SK-N-SH (cell line): ENCODE measurements around the gene CFAP43. TPM values are rescaled to one million over a fixed set of nuclear protein-coding genes. Genes with fewer than 3 reads are reported as not detected.

Experiments
- CTCF ChIA-PET: fragments of 300-600, 350-600 bp; formaldehyde crosslinking; extraction: SDS; loops from one replicate; lab custom pipeline; 2021; lab: Yijun Ruan, JAX
- POLR2A ChIA-PET: fragments of 350-600 bp; sonication (Branson Sonifier 250); formaldehyde crosslinking; extraction: SDS; loops from one replicate; lab custom pipeline; 2020; ENCODE audit warnings: antibody characterized with exemption, inconsistent platforms; lab: Yijun Ruan, JAX
- DNase-seq: peaks from one replicate; pipeline ENCODE4 v3.0.0; 2012
- H2AFZ ChIP-seq: fragments of 200-600 bp; sonication (generic); 2 replicates; pipeline ENCODE4 v1.8.1; 2016; ENCODE audit warnings: antibody characterized with exemption, mild to moderate bottlenecking, low read depth
- H3F3A ChIP-seq: fragments of 200-600 bp; sonication (generic); replicated peaks from 2 replicates; pipeline ENCODE3; 2016; ENCODE audit warnings: antibody characterized with exemption, mild to moderate bottlenecking; ENCODE audit not compliant: insufficient read depth
- H3K27ac ChIP-seq, 2 experiments: fragments of 200-500 bp in 1 of 2; fragments of 200-600 bp in 1 of 2; sonication (Bioruptor generic) in 1 of 2; sonication (generic), shearing (Covaris generic) in 1 of 2; 2 replicates each; pipeline versions ENCODE4 v1.5.1 to v1.6.1; 2014 to 2016; ENCODE audit warnings: low read depth in 2 of 2, inconsistent platforms in 1 of 2, low read length in 1 of 2, mild to moderate bottlenecking in 1 of 2, mixed read lengths in 1 of 2
- H3K27me3 ChIP-seq: fragments of 200-600 bp; sonication (generic), shearing (Covaris generic); 2 replicates; pipeline ENCODE4 v1.6.1; 2016; ENCODE audit warnings: mixed run types; ENCODE audit not compliant: insufficient read depth
- H3K36me3 ChIP-seq, 2 experiments: fragments of 200-500 bp in 1 of 2; fragments of 200-600 bp in 1 of 2; sonication (Bioruptor generic) in 1 of 2; sonication (generic) in 1 of 2; replicated peaks in 1 of 2; 2 replicates each; pipeline versions ENCODE3 to v1.5.1; 2014 to 2016; ENCODE audit warnings: low read length in 1 of 2, mild to moderate bottlenecking in 1 of 2; ENCODE audit not compliant: insufficient read depth in 2 of 2, control insufficient read depth in 1 of 2
- H3K4me1 ChIP-seq, 2 experiments: fragments of 200-500 bp in 1 of 2; fragments of 200-600 bp in 1 of 2; sonication (Bioruptor generic) in 1 of 2; sonication (generic), shearing (Covaris generic) in 1 of 2; 2 replicates each; pipeline versions ENCODE4 v1.5.1 to v1.6.1; 2014 to 2016; ENCODE audit warnings: low read depth in 1 of 2, low read length in 1 of 2, mixed run types in 1 of 2; ENCODE audit not compliant: insufficient read depth in 2 of 2, control insufficient read depth in 1 of 2
- H3K4me2 ChIP-seq: fragments of 200-600 bp; sonication (generic), shearing (Covaris generic); 2 replicates; pipeline ENCODE4 v1.6.1; 2017; ENCODE audit warnings: mixed run types
- H3K4me3 ChIP-seq, 2 experiments: fragments of 200-500 bp in 1 of 2; fragments of 200-600 bp in 1 of 2; sonication (Bioruptor generic) in 1 of 2; sonication (generic), shearing (Covaris generic) in 1 of 2; 2 replicates each; pipeline versions ENCODE4 v1.5.1 to v1.8.1; 2014 to 2016; ENCODE audit warnings: low read depth in 2 of 2, inconsistent platforms in 1 of 2, low read length in 1 of 2, mild to moderate bottlenecking in 1 of 2, mixed read lengths in 1 of 2, moderate library complexity in 1 of 2
- H3K79me2 ChIP-seq: fragments of 200-600 bp; sonication (generic); 2 replicates; pipeline ENCODE4 v1.8.1; 2017; ENCODE audit warnings: mild to moderate bottlenecking; ENCODE audit not compliant: insufficient read depth
- H3K9ac ChIP-seq: fragments of 200-600 bp; sonication (generic); 2 replicates; pipeline ENCODE4 v1.6.1; 2017; ENCODE audit warnings: mixed run types
- H3K9me2 ChIP-seq: fragments of 200-600 bp; sonication (generic); 2 replicates; pipeline ENCODE4 v1.6.1; 2017; ENCODE audit warnings: mixed run types
- H3K9me3 ChIP-seq: fragments of 200-600 bp; sonication (generic); 2 replicates; pipeline ENCODE4 v1.6.1; 2017; ENCODE audit warnings: mixed run types, mild to moderate bottlenecking, moderate library complexity
- H4K20me1 ChIP-seq: fragments of 200-600 bp; sonication (generic); 2 replicates; pipeline ENCODE4 v1.6.1; 2017; ENCODE audit warnings: mild to moderate bottlenecking, mixed run types; ENCODE audit not compliant: insufficient read depth
- CHD2 ChIP-seq: fragments of 150-350 bp; IDR thresholded peaks from 2 replicates; pipeline ENCODE4 v1.6.1; 2018; ENCODE audit warnings: low read length; ENCODE audit not compliant: partially characterized antibody
- EZH2phosphoT487 ChIP-seq: fragments of 200-600 bp; sonication (generic); IDR thresholded peaks from 2 replicates; pipeline ENCODE4 v1.6.1; 2017; ENCODE audit warnings: low read depth, mixed run types, mild to moderate bottlenecking, antibody characterized with exemption, moderate library complexity, borderline replicate concordance
- FOXJ3 ChIP-seq: sonication (generic); formaldehyde crosslinking; IDR thresholded peaks from 2 replicates; pipeline ENCODE4 v1.5.1; 2020; ENCODE audit warnings: mild to moderate bottlenecking, missing genetic modification reagents
- POLR2AphosphoS5 ChIP-seq: IDR thresholded peaks from 2 replicates; pipeline ENCODE4 v1.6.1; 2012; ENCODE audit warnings: low read depth, low read length
- RAD21 ChIP-seq: IDR thresholded peaks from 2 replicates; pipeline ENCODE4 v1.6.1; 2012; ENCODE audit warnings: mild to moderate bottlenecking, low read length
- RCOR1 ChIP-seq: fragments of 150-350 bp; IDR thresholded peaks from 2 replicates; pipeline ENCODE4 v1.6.1; 2017; ENCODE audit warnings: antibody characterized with exemption, low read length
- RFX5 ChIP-seq: IDR thresholded peaks from 2 replicates; pipeline ENCODE4 v1.6.1; 2012; ENCODE audit warnings: mild to moderate bottlenecking, improper control_type of control experiment, low read length
- RXRA ChIP-seq: IDR thresholded peaks from 2 replicates; pipeline ENCODE4 v1.4.0; 2012; ENCODE audit warnings: low read depth, mild to moderate bottlenecking, borderline replicate concordance
- TAF1 ChIP-seq: IDR thresholded peaks from 2 replicates; pipeline ENCODE4 v1.6.1; 2012; ENCODE audit warnings: low read depth, mild to moderate bottlenecking, low read length, moderate library complexity, borderline replicate concordance
- TEAD4 ChIP-seq: IDR thresholded peaks from 2 replicates; pipeline ENCODE4 v1.4.0; 2012; ENCODE audit warnings: mild to moderate bottlenecking, borderline replicate concordance; ENCODE audit not compliant: insufficient read depth
- YY1 ChIP-seq: IDR thresholded peaks from 2 replicates; pipeline ENCODE4 v1.4.0; 2012; ENCODE audit warnings: low read depth, mild to moderate bottlenecking
- WGBS: methylation state at CpG from one replicate; pipeline ENCODE4 v1.1.6; 2017; ENCODE audit warnings: low lambda C conversion rate; 5-methylcytosine and 5-hydroxymethylcytosine counted together
- polyA plus RNA-seq, 3 experiments: library from polyadenylated mRNA; depleted of rRNA; stranded (reverse); fragments of >200 nt; gene quantifications; 2 replicates each; pipeline ENCODE4 v1.2.3, GENCODE V29; 2012
- TF ChIP-seq, protein P1 (sequence below): IDR thresholded peaks from 2 replicates; pipeline ENCODE4; 2012
- TF ChIP-seq, protein P2 (sequence below): IDR thresholded peaks from 2 replicates; pipeline ENCODE4 v1.4.0; 2012; ENCODE audit warnings: low read depth, borderline replicate concordance
- TF ChIP-seq, protein P3 (sequence below): fragments of 200-600 bp; sonication (generic); IDR thresholded peaks from 2 replicates; pipeline ENCODE4 v1.6.1; 2017; ENCODE audit warnings: antibody characterized with exemption, mild to moderate bottlenecking, moderate library complexity
- TF ChIP-seq, protein P4 (sequence below): IDR thresholded peaks from 2 replicates; pipeline ENCODE4 v1.6.1; 2012; ENCODE audit warnings: mild to moderate bottlenecking, low read depth, low read length, moderate library complexity
- TF ChIP-seq, protein P5 (sequence below): fragments of 150-350 bp; IDR thresholded peaks from 2 replicates; pipeline ENCODE4 v1.6.1; 2016; ENCODE audit warnings: mild to moderate bottlenecking, low read depth, low read length

Gene CFAP43
- polyA plus RNA-seq, 1 of the 3 experiments (the other 2 are of a cell fraction): 0.35 TPM

DNA sequence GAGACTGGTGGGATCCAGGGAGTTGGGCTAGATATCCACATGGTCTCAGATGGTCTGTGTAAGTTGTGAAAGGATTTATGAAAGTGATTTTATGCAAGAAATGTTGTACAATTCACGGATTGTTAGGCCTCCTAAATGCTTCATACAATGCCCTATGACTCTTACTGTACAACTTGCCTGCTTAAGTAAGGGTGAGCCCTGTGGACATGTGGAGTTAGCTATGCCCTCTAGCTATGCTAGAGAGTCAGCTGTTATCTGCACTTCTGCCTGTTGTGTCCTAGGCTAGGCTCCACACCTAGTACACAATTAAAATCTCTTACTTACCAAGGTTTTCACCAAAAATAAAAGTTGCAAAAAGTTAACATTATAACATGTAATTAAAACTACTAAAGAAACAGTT, 1.7 kb upstream of the CFAP43 start:
- Histone ChIP-seq H3K4me3 (no peak overlapping the region), H4K20me1 (no peaks in the 10 kb centered on the region), H2AFZ (no peak overlapping the region), H3K4me2 (no peak overlapping the region), H3K79me2 (no peaks in the 10 kb centered on the region), H3K27me3 (no peaks in the 10 kb centered on the region), H3F3A (peaks cover 4% of the 10 kb centered on the region), H3K9ac (no peak overlapping the region), H3K9me2 (no peaks in the 10 kb centered on the region), H3K36me3 (no peaks in the 10 kb centered on the region), H3K27ac (no peak overlapping the region), H3K9me3 (peaks cover 6% of the 10 kb centered on the region), H3K4me1 (peaks cover 0 to 5% of the 10 kb centered on the region in 2 experiments; a peak in 2 of 4 replicates)
- DNase-seq: no peak
- TF ChIP-seq RCOR1: no peak
- TF ChIP-seq POLR2AphosphoS5: no peak
- TF ChIP-seq TAF1: no peak
- TF ChIP-seq, protein P1, sequence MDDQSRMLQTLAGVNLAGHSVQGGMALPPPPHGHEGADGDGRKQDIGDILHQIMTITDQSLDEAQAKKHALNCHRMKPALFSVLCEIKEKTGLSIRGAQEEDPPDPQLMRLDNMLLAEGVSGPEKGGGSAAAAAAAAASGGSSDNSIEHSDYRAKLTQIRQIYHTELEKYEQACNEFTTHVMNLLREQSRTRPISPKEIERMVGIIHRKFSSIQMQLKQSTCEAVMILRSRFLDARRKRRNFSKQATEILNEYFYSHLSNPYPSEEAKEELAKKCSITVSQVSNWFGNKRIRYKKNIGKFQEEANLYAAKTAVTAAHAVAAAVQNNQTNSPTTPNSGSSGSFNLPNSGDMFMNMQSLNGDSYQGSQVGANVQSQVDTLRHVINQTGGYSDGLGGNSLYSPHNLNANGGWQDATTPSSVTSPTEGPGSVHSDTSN: no peak
- TF ChIP-seq EZH2phosphoT487: no peak
- TF ChIP-seq TEAD4: no peak
- TF ChIP-seq, protein P2, sequence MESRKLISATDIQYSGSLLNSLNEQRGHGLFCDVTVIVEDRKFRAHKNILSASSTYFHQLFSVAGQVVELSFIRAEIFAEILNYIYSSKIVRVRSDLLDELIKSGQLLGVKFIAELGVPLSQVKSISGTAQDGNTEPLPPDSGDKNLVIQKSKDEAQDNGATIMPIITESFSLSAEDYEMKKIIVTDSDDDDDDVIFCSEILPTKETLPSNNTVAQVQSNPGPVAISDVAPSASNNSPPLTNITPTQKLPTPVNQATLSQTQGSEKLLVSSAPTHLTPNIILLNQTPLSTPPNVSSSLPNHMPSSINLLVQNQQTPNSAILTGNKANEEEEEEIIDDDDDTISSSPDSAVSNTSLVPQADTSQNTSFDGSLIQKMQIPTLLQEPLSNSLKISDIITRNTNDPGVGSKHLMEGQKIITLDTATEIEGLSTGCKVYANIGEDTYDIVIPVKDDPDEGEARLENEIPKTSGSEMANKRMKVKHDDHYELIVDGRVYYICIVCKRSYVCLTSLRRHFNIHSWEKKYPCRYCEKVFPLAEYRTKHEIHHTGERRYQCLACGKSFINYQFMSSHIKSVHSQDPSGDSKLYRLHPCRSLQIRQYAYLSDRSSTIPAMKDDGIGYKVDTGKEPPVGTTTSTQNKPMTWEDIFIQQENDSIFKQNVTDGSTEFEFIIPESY: no peak
- no peak for TF ChIP-seq YY1
- no peak for TF ChIP-seq FOXJ3 (CRISPR knock-in tag)
- TF ChIP-seq, protein P3, sequence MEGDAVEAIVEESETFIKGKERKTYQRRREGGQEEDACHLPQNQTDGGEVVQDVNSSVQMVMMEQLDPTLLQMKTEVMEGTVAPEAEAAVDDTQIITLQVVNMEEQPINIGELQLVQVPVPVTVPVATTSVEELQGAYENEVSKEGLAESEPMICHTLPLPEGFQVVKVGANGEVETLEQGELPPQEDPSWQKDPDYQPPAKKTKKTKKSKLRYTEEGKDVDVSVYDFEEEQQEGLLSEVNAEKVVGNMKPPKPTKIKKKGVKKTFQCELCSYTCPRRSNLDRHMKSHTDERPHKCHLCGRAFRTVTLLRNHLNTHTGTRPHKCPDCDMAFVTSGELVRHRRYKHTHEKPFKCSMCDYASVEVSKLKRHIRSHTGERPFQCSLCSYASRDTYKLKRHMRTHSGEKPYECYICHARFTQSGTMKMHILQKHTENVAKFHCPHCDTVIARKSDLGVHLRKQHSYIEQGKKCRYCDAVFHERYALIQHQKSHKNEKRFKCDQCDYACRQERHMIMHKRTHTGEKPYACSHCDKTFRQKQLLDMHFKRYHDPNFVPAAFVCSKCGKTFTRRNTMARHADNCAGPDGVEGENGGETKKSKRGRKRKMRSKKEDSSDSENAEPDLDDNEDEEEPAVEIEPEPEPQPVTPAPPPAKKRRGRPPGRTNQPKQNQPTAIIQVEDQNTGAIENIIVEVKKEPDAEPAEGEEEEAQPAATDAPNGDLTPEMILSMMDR: no peak
- TF ChIP-seq, protein P4, sequence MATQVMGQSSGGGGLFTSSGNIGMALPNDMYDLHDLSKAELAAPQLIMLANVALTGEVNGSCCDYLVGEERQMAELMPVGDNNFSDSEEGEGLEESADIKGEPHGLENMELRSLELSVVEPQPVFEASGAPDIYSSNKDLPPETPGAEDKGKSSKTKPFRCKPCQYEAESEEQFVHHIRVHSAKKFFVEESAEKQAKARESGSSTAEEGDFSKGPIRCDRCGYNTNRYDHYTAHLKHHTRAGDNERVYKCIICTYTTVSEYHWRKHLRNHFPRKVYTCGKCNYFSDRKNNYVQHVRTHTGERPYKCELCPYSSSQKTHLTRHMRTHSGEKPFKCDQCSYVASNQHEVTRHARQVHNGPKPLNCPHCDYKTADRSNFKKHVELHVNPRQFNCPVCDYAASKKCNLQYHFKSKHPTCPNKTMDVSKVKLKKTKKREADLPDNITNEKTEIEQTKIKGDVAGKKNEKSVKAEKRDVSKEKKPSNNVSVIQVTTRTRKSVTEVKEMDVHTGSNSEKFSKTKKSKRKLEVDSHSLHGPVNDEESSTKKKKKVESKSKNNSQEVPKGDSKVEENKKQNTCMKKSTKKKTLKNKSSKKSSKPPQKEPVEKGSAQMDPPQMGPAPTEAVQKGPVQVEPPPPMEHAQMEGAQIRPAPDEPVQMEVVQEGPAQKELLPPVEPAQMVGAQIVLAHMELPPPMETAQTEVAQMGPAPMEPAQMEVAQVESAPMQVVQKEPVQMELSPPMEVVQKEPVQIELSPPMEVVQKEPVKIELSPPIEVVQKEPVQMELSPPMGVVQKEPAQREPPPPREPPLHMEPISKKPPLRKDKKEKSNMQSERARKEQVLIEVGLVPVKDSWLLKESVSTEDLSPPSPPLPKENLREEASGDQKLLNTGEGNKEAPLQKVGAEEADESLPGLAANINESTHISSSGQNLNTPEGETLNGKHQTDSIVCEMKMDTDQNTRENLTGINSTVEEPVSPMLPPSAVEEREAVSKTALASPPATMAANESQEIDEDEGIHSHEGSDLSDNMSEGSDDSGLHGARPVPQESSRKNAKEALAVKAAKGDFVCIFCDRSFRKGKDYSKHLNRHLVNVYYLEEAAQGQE: no peak
- no peak for TF ChIP-seq RAD21
- no peak for TF ChIP-seq CHD2
- no peak for TF ChIP-seq RXRA
- TF ChIP-seq, protein P5, sequence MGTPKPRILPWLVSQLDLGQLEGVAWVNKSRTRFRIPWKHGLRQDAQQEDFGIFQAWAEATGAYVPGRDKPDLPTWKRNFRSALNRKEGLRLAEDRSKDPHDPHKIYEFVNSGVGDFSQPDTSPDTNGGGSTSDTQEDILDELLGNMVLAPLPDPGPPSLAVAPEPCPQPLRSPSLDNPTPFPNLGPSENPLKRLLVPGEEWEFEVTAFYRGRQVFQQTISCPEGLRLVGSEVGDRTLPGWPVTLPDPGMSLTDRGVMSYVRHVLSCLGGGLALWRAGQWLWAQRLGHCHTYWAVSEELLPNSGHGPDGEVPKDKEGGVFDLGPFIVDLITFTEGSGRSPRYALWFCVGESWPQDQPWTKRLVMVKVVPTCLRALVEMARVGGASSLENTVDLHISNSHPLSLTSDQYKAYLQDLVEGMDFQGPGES: no peak
- no peak for TF ChIP-seq RFX5
- CTCF ChIA-PET: interaction anchor here (0.5 kb wide), 1 partner anchor 58 kb away, joined by 3 read pairs; no protein-coding TSS in a partner anchor
- POLR2A ChIA-PET: interaction anchor here (1.0 kb wide), 1 partner anchor 23 kb away, joined by 3 read pairs; no protein-coding TSS in a partner anchor
- WGBS: 73% methylated on average over 1 of the region's 1 CpG
